ENCODE measurements around the gene POU5F2.

GRCh38 chr5:93731987-93732386 lies 9.4 kb downstream of the POU5F2 start:
- no peak for TF ChIP-seq GTF2F1 (IDR thresholded peaks at IDR 0.05; ENCODE audit: borderline replicate concordance, low read depth, low read length)
- no peak for TF ChIP-seq SIN3A (conservative IDR thresholded peaks at IDR 0.05 in 1 of 2, IDR thresholded peaks at IDR 0.05 in 1 of 2; ENCODE audit: low read depth in 1 of 2, low read length in 2 of 2)
- TF ChIP-seq EP300 (IDR thresholded peaks at IDR 0.05; ENCODE audit: borderline replicate concordance in 1 of 2, low read depth in 2 of 2, low read length in 2 of 2), result no peak
- no peak for TF ChIP-seq ASH2L (IDR thresholded peaks at IDR 0.05; ENCODE audit: low read length)
- TF ChIP-seq CTCF (IDR thresholded peaks at IDR 0.05; ENCODE audit: control extremely low read depth in 1 of 3, insufficient read depth in 1 of 3, low read depth in 1 of 3, low read length in 3 of 3), result no peak
- no peak for TF ChIP-seq HDAC2 (IDR thresholded peaks at IDR 0.05; ENCODE audit: borderline replicate concordance in 1 of 2, low read depth in 2 of 2, low read length in 2 of 2)
- no peak for TF ChIP-seq KDM1A (IDR thresholded peaks at IDR 0.05; ENCODE audit: borderline replicate concordance, low read length)
- no peak for TF ChIP-seq ZNF274 (IDR thresholded peaks at IDR 0.05; ENCODE audit: borderline replicate concordance, extremely low read depth, low read length)
- no peak for TF ChIP-seq JUN (IDR thresholded peaks at IDR 0.05; ENCODE audit: low read depth, low read length)
